Naive B cell (primary cell): ENCODE results near the gene APBB1IP. TPM values are rescaled to one million over a fixed set of nuclear protein-coding genes. Genes with fewer than 3 reads are reported as not detected.
A peak's percentile ranks its signal among the peaks of the same experiment; 100 is the strongest.
"Not testable (repeated sequence)": the region's sequence is repeated elsewhere in the genome, so short reads cannot be mapped to it uniquely, and the experiment has no call there.

ENCODE experiments used
- ATAC-seq, 2 donors: fragments of 150-1000 bp; cut with Tn5 transposase; 2 replicates each; pipeline ENCODE4 v1.10.0; 2021; ENCODE audit warnings: low read depth in 2 of 2, mild to moderate bottlenecking in 2 of 2, moderate library complexity in 2 of 2
- DNase-seq: peaks from one replicate; pipeline ENCODE4 v3.0.0; 2022
- H3K27ac Mint-ChIP-seq, 6 donors: one replicate each; pipeline ENCODE4 v1.8.0; 2020 to 2022; ENCODE audit warnings: mild to moderate bottlenecking in 6 of 6, mixed read lengths in 6 of 6, moderate library complexity in 5 of 6, inconsistent platforms in 2 of 6
- H3K27me3 Mint-ChIP-seq, 3 donors: one replicate each; pipeline ENCODE4 v1.8.0; 2021 to 2022; ENCODE audit warnings: mixed read lengths in 3 of 3, mild to moderate bottlenecking in 1 of 3
- H3K36me3 Mint-ChIP-seq, 2 donors: one replicate each; pipeline ENCODE4 v1.8.0; 2020 to 2022; ENCODE audit warnings: mixed read lengths in 2 of 2, inconsistent platforms in 1 of 2, mild to moderate bottlenecking in 1 of 2
- H3K4me1 Mint-ChIP-seq, 3 donors: one replicate each; pipeline ENCODE4 v1.8.0; 2020 to 2022; ENCODE audit warnings: mixed read lengths in 3 of 3, inconsistent platforms in 1 of 3, mild to moderate bottlenecking in 1 of 3, moderate library complexity in 1 of 3
- H3K4me3 Mint-ChIP-seq, 8 donors: one replicate each; pipeline ENCODE4 v1.8.0; 2020 to 2022; ENCODE audit warnings: mild to moderate bottlenecking in 8 of 8, mixed read lengths in 8 of 8, moderate library complexity in 8 of 8, inconsistent platforms in 2 of 8
- H3K9me3 Mint-ChIP-seq, 7 donors: one replicate each; pipeline ENCODE4 v1.8.0; 2020 to 2022; ENCODE audit warnings: mixed read lengths in 7 of 7, mild to moderate bottlenecking in 5 of 7, inconsistent platforms in 2 of 7, moderate library complexity in 1 of 7
- polyA plus RNA-seq, 6 donors: library from polyadenylated mRNA; unstranded; fragments of 300-500 nt; fragmentation: Illumina TruSeq; gene quantifications; one replicate each; pipeline ENCODE4 v1.2.3, GENCODE V29; 2021; ENCODE audit warnings: low read depth in 6 of 6

Gene APBB1IP
- polyA plus RNA-seq, 6 donors from 2014 or later = 40.1 to 76.1 (median 45.0) TPM

DNA sequence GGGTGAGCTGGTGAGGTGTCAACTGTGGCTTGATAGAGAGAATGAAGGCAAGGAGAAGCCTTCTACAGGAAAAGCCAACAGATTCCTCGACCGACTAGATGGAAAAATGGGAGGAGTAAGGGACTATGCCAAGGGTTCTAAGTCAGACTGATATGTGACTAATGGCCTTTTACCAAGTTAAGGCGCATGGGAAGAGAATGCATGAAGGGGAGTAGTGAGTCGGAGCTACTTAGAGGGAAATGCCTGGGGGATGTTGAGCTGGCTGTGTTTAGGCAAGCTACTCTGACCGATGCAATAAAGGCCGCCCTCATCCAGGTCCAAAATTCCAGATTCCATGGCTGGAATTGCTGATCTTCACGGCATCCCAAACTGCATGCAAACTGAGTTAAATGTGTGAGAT lies 48.2 kb downstream of the APBB1IP start:
- peak overlapping the region in 1 of 8 donors; percentile 55 for H3K4me3 Mint-ChIP-seq
- no peaks in the 10 kb centered on the region for H3K9me3 Mint-ChIP-seq
- peak overlapping the region in 5 of 6 donors; percentile 23 to 57 (median 48) for H3K27ac Mint-ChIP-seq
- H3K4me1 Mint-ChIP-seq = peaks cover 55 to 74% (median 60%) of the 10 kb centered on the region in 3 donors
- peaks cover 0 to 8% of the 10 kb centered on the region in 2 donors for H3K36me3 Mint-ChIP-seq
- ATAC-seq (no peak), DNase-seq (no peak)
- H3K27me3 Mint-ChIP-seq = no peaks in the 10 kb centered on the region

DNA sequence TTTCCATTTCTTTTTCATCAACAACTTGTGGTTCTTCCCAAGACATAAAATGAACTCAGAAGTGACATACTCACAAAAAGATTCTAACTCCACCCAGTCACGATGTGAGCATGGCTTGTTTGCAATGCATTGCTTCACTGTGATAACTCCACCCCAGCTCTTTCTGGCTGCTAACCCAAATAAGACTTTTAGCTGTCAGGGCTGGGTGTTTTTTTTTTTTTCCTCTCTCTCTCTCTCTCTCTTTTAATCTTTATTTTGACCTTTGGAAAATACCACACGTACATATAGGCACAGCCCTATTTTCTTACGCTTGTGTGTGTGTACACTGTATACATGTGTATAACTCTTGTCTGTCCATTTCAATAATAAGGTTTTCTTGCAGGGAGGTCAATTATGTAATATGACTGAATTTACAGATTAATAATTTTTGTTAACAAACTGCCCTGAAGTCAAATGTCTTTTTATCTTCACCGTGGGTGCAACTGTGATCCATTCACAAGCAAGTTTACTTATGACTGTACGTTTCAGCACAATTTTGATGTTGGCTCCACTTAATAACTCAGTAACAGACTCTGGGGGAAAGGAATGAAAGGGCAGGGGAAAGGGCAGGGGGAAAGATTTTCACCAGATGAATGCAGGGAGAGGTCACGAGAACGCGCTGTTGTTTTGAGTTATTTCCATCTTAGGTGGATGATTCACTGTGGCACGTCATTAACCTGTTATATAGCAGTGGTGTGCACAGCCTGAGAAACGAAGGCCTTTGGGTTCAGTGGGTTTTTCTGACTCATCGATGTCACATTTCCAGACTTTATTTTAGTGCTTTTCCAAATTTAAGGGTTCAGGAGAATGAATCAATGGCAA lies 49.1 kb downstream of the APBB1IP start:
- H3K4me1 Mint-ChIP-seq = peaks cover 51 to 66% (median 58%) of the 10 kb centered on the region in 3 donors
- peak overlapping the region in 2 of 8 donors; percentile 1 to 50 for H3K4me3 Mint-ChIP-seq
- DNase-seq (no peak), ATAC-seq (no peak)
- no peaks in the 10 kb centered on the region for H3K27me3 Mint-ChIP-seq
- H3K9me3 Mint-ChIP-seq = no peaks in the 10 kb centered on the region
- peak overlapping the region in 5 of 6 donors; percentile 13 to 57 (median 34) for H3K27ac Mint-ChIP-seq
- peaks cover 1 to 11% of the 10 kb centered on the region in 2 donors for H3K36me3 Mint-ChIP-seq

DNA sequence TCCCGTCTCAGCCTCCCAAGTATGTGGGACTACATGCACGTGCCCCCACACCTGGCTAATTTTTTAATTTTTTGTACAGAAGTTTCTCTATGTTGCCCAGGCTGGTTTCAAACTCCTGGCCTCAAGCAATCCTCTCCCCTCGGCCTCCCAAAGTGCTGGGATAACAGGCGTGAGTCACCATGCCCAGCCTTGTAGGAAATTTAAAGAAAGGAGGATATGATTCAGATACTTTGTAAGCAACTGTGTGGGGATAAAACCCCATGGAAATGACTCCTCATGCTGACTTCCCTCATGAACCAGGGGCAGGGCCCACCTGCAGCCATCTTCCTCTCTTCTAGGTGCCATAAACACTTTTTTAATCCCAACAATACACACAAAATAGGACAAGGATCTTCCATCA lies 50.2 kb downstream of the APBB1IP start:
- no peak overlapping the region for H3K4me3 Mint-ChIP-seq
- DNase-seq (no peak), ATAC-seq (no peak)
- H3K4me1 Mint-ChIP-seq = peaks cover 46 to 58% (median 58%) of the 10 kb centered on the region in 3 donors
- H3K27ac Mint-ChIP-seq = peak overlapping the region in 3 of 6 donors; percentile 48 to 71 (median 51)
- peaks cover 13 to 22% of the 10 kb centered on the region in 2 donors for H3K36me3 Mint-ChIP-seq
- peaks cover 0 to 3% (median 0%) of the 10 kb centered on the region in 7 donors for H3K9me3 Mint-ChIP-seq
- no peaks in the 10 kb centered on the region for H3K27me3 Mint-ChIP-seq

DNA sequence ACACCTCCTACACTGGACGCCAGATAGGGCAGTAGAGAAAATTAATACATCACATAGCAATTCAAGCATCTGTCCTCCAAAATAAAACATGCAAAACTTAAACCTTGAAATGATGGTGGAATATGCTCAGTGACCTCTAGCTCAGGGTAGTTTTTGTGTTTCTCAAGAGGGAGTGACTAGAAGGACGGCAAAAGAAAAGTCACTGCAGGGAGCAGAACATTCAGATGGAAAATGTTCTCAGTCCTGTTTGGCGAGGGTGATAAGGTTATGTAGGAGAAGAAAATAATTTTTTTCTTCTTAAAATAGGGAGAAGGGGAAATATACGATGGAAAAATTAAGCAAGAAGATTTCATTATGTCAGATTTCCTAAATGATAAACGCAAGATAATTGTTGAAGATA lies 50.9 kb downstream of the APBB1IP start:
- peaks cover 40 to 54% (median 51%) of the 10 kb centered on the region in 3 donors for H3K4me1 Mint-ChIP-seq
- H3K4me3 Mint-ChIP-seq = peak overlapping the region in 1 of 8 donors; percentile 21

DNA sequence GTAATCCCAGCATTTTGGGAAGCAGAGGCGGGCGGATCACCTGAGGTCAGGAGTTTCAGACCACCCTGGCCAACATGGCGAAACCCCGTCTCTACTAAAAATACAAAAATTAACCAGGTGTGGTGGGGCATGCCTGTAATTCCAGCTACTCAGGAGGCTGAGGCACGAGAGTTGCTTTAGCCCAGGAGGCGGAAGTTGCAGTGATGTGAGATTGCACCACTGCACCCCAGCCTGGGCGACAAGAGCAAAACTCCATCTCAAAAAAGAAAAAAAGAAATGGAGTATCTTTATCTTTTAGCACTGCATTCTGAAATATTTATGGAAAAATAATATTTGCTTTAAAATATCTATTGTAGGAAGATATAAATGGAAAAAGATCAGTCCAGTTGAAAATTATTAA lies 52.2 kb downstream of the APBB1IP start:
- not testable (repeated sequence) for H3K27me3 Mint-ChIP-seq, H3K4me3 Mint-ChIP-seq, DNase-seq, ATAC-seq, H3K9me3 Mint-ChIP-seq
- H3K4me1 Mint-ChIP-seq = peaks cover 37 to 47% (median 47%) of the 10 kb centered on the region in 3 donors
- H3K27ac Mint-ChIP-seq = peak overlapping the region in 1 of 6 donors; percentile 19
- H3K36me3 Mint-ChIP-seq = peaks cover 14 to 29% of the 10 kb centered on the region in 2 donors

More for the DNA sequence above, 50.9 kb downstream of the APBB1IP start:
- DNase-seq = no peak
- H3K27ac Mint-ChIP-seq = peak overlapping the region in 1 of 6 donors; percentile 48
- peaks cover 0 to 3% (median 0%) of the 10 kb centered on the region in 7 donors for H3K9me3 Mint-ChIP-seq
- H3K27me3 Mint-ChIP-seq = no peaks in the 10 kb centered on the region
- H3K36me3 Mint-ChIP-seq = peaks cover 14 to 28% of the 10 kb centered on the region in 2 donors
- no peak for ATAC-seq

DNA sequence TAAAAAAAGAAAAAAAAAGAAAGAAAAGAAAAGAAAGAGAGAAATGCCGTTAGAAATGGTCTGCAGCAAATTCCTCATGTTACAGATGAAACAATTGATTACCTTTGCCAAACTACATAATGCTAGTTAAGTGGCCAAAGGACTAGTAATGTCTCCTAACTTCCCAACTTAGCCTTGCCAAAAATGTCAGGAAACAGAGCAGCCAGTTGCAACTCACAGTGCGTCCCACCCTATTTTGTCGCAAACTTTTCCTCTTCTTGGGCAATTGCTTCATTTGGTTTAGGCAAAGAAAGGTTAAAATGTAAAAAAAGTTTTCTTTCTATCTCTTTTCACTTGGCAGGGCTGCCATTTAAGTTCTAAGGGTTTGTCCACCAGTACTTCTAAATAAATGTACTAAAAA lies 53.1 kb downstream of the APBB1IP start:
- Mint-ChIP-seq H3K9me3 (peaks cover 0 to 3% (median 0%) of the 10 kb centered on the region in 7 donors), H3K4me3 (no peak overlapping the region), H3K4me1 (peaks cover 28 to 40% (median 38%) of the 10 kb centered on the region in 3 donors), H3K27ac (no peak overlapping the region), H3K27me3 (no peaks in the 10 kb centered on the region), H3K36me3 (peaks cover 14 to 33% of the 10 kb centered on the region in 2 donors)
- ATAC-seq = no peak
- DNase-seq = no peak

DNA sequence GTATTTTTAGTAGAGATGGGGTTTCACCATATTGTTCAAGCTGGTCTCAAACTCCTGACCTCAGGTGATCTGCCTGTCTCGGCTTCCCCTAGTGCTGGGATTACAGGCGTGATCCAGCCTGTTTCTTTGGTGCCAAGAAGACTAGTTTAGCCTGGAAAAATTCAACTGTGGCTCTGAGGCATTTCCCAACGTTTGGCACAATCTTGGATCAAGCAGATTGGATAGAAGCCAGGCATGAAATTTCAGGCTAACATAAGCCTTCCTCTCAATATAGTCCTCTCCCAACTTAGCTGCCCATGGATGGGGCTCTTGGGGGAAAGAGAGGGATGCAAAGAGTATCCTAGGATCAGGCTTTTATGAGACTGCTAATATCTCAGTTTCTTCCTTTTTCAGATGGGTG lies 53.8 kb downstream of the APBB1IP start:
- Mint-ChIP-seq H3K4me3 (no peak overlapping the region), H3K27ac (peak overlapping the region in 2 of 6 donors; percentile 60 to 84), H3K4me1 (peaks cover 23 to 34% (median 31%) of the 10 kb centered on the region in 3 donors), H3K27me3 (no peaks in the 10 kb centered on the region), H3K9me3 (peaks cover 0 to 3% (median 0%) of the 10 kb centered on the region in 7 donors), H3K36me3 (peaks cover 14 to 36% of the 10 kb centered on the region in 2 donors)
- ATAC-seq (no peak), DNase-seq (no peak)

DNA sequence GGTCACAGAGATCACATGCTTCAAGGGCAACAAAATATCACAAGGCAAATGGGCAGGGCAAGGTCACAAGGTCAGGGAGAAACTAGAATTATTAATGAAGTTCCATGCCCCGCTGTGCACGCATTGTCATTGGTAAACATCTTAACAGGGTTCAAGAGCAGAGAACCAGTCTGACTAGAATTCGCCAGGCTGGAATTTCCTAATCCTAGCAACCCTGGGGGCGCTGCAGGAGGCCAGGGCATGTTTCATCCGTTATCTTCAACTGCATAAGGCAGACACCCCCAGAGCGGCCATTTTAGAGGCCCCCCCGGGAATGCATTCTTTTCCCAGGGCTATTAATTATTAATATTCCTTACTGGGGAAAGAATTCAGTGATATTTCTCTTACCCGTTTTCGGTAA lies 54.6 kb downstream of the APBB1IP start:
- H3K9me3 Mint-ChIP-seq, ATAC-seq, H3K27me3 Mint-ChIP-seq, DNase-seq, H3K4me3 Mint-ChIP-seq: not testable (repeated sequence)
- Mint-ChIP-seq H3K36me3 (peaks cover 14 to 36% of the 10 kb centered on the region in 2 donors), H3K27ac (peak overlapping the region in 2 of 6 donors; percentile 49 to 84), H3K4me1 (peaks cover 16 to 26% (median 24%) of the 10 kb centered on the region in 3 donors)

DNA sequence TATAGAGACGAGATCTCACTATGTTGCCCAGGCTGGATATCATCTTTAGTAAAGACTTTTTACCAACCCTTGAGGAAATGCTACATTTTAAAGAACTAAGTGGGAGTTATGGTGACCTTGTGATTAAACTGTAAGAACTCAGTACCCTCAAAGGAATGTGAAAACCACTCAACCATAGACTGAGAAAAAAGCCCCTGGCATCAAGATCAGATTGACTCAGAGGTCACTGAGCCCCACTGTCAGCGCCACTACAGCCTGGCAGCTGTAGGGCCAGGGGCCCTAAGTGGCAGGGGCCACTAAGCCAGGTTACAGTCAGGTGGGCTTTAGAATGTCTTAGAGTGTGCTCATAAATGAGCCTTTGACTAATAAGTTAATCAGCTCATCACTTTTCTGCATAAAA lies 55.9 kb downstream of the APBB1IP start:
- ATAC-seq (no peak), DNase-seq (no peak)
- Mint-ChIP-seq H3K9me3 (peaks cover 0 to 3% (median 0%) of the 10 kb centered on the region in 7 donors), H3K27me3 (no peaks in the 10 kb centered on the region), H3K27ac (peak overlapping the region in 2 of 6 donors; percentile 28 to 47), H3K4me3 (no peak overlapping the region), H3K4me1 (peaks cover 10 to 15% (median 14%) of the 10 kb centered on the region in 3 donors), H3K36me3 (peaks cover 14 to 28% of the 10 kb centered on the region in 2 donors)

DNA sequence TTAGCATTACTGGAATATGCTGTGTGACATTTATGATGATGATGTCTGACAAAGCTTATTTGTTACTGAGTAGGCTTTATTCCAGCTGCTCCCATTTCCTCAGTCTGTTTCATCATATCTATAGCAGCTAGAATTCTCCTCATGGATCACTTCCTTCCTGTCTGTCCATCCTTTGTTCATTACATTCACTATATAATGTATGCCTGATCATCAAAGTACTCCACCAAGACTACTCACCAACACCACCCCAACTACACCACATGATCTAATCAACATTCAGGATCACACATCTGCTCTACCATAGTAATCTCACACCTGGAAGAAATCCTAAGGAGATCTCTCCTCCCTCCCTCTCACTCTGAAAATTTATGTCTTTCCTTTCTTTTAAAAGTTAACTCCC lies 61.3 kb downstream of the APBB1IP start:
- Mint-ChIP-seq H3K36me3 (peaks cover 26 to 31% of the 10 kb centered on the region in 2 donors), H3K4me3 (no peak overlapping the region), H3K9me3 (no peaks in the 10 kb centered on the region), H3K27me3 (no peaks in the 10 kb centered on the region), H3K27ac (peak overlapping the region in 4 of 6 donors; percentile 12 to 53 (median 28)), H3K4me1 (peaks cover 5 to 21% (median 20%) of the 10 kb centered on the region in 3 donors)
- DNase-seq (no peak), ATAC-seq (no peak)

DNA sequence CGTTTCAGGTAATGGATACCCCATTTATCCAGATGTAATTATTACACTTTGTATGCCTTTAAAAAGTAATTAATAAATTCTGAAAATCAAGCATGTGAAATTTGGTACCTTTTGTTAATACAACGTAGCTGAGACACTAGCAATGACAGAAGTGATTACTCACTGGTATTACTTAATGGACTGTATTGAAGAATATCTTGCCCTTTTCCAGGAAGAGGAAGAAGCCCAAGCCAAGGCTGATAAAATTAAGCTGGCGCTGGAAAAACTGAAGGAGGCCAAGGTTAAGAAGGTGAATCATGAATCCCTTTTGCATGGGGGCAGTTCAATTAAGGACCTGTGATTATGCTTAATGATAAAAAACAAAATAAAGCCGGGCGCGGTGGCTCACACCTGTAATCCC lies 64.8 kb downstream of the APBB1IP start:
- DNase-seq (no peak), ATAC-seq (no peak)
- H3K4me3 Mint-ChIP-seq = no peak overlapping the region
- H3K27me3 Mint-ChIP-seq = no peaks in the 10 kb centered on the region
- H3K9me3 Mint-ChIP-seq = no peaks in the 10 kb centered on the region
- peaks cover 49 to 54% of the 10 kb centered on the region in 2 donors for H3K36me3 Mint-ChIP-seq
- peaks cover 26 to 42% (median 38%) of the 10 kb centered on the region in 3 donors for H3K4me1 Mint-ChIP-seq
- H3K27ac Mint-ChIP-seq = peak overlapping the region in 3 of 6 donors; percentile 42 to 60 (median 55)

DNA sequence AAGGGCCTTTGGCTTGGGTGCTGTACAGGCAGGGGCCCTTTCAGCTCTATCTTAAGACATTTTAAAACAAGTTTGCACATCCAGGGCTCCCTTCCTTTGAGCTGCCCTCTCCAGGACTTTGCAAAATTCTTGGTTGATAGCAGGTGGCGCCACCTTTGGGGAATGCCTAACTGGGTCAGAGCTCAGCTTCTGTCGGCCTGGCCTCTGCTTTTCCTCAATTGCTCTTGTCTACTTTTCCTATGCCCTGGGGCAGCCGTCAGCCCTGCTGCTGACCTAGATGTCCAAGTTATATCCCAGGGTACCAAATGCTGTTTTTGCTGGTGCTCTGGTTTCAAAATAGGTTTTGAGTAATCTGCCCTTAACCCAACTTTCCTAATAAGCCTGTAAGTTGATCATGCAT lies 65.8 kb downstream of the APBB1IP start:
- Mint-ChIP-seq H3K36me3 (peaks cover 51 to 55% of the 10 kb centered on the region in 2 donors), H3K4me3 (no peak overlapping the region), H3K27me3 (no peaks in the 10 kb centered on the region), H3K27ac (peak overlapping the region in 2 of 6 donors; percentile 43 to 47), H3K4me1 (peaks cover 26 to 42% (median 38%) of the 10 kb centered on the region in 3 donors), H3K9me3 (no peaks in the 10 kb centered on the region)
- ATAC-seq (peak in 1 of 2 donors; percentile 39), DNase-seq (no peak)

DNA sequence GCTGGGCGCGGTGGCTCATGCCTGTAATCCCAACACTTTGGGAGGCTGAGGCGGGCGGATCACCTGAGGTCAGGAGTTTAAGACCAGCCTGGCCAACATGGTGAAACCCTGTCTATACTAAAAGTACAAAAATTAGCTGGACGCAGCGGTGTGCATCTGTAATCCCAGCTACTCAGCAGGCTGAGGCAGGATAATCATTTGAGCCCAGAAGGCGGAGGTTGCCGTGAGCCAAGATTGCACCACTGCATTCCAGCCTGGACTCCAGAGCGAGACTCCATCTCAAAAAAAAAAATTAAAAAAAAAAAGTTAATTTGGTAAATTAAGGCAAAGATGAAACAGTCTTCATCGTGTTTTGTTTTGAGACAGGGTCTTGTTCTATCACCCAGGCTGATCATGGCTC lies 66.3 kb downstream of the APBB1IP start:
- H3K9me3 Mint-ChIP-seq, ATAC-seq, H3K27me3 Mint-ChIP-seq, H3K4me3 Mint-ChIP-seq, DNase-seq: not testable (repeated sequence)
- Mint-ChIP-seq H3K36me3 (peaks cover 52 to 54% of the 10 kb centered on the region in 2 donors), H3K4me1 (peaks cover 24 to 40% (median 36%) of the 10 kb centered on the region in 3 donors), H3K27ac (peak overlapping the region in 1 of 6 donors; percentile 47)
